Forelimb muscle (tissue), 1 donor: ENCODE data around the gene TMEM17. TPM values are rescaled to one million over a fixed set of nuclear protein-coding genes. Genes with fewer than 3 reads are reported as not detected.

ENCODE experiments used
- DNase-seq: peaks from one replicate; pipeline ENCODE4 v3.0.0-alpha.2; 2013; ENCODE audit warnings: low read depth
- polyA plus RNA-seq: library from polyadenylated mRNA; unstranded; fragments of 120-200 nt; gene quantifications from one replicate; pipeline ENCODE4 v1.2.1, GENCODE V29; 2013; ENCODE audit not compliant: insufficient read length

The TMEM17 gene
- polyA plus RNA-seq, 1 donor, result 1.5 TPM

DNA sequence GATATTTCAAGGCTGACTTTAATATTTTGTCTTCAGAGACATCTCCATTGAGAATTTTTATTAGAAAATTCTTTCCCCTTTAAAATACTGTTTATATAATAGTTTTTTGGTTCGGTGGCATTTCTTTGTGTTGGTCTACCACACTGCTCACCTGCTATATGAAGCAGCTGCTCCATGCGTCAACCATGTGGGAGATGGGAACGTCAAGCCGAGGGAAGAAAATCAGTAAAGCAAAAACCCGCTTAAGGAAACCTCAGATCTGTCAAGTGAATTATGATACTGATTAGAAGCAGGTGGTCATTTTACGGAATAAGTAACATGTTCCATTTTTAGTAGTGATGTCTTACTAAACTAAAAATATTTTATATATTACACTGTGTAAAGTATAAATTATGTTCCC lies 5.6 kb upstream of the TMEM17 start:
- DNase-seq, result no peak

DNA sequence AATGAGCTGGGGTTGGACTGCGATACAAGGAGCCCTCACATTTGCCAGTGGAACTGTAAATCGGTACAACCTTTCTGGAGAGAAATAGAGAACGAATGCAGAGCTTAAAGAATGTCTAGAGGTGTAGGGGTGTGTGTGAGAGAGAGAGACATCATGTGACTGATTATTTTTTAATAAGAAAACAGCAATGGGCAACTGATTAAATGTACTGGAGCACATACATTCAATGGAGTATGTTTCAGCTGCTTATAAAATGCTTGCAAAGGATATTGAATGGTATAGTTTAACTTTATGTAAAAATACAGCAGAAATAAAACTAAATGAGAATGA lies 391 bp upstream of the TMEM17 start:
- DNase-seq, result no peak

DNA sequence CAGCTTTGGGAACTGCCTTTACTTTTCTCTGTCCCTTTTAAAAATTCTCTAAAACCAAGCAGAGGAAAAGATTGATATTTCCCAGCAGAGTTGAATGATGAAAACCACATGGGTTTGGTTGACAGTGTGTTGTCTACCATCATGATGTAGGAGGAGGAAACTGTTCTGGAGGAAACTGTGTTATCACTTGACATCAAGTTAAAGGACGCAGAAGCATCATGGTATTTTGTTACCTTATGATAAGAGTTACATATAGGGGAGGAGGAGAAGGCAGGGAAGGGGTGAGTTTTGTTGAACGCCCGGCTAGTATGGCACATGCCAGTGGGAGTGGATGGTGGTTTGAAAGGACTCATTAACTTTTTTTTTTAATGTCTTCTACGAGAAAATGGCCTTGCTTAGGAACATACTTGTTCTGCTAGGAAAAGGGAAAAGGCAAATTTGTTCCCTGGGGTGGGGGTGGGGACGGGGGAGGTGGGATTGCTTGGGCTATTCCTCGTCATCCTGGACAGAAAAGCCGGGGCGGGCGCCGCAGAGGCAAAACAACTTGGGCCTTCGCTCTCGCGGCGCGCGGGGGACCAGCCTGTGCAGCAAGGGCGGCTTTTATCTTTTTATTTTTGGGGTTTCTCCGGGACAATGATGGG lies 766 bp downstream of the TMEM17 start:
- no peak for DNase-seq

DNA sequence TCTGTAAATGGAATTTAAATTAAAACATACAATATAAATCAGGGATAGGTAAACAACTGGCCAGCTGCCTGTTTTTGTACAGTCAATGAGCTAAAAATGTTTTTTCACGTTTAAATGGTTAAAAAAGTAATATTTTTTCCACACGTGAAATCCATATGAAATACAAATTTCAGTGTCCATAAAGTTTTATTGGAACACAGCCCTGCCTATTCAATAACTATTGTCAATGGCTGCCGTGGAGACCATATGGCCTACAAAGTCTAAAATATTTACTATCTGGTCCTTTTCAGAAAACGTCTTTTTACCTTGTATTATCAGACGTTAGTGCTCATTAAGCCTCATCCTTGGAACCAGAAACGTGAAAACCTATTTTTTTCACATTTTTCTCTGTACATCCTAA lies 1.3 kb downstream of the TMEM17 start:
- no peak for DNase-seq

DNA sequence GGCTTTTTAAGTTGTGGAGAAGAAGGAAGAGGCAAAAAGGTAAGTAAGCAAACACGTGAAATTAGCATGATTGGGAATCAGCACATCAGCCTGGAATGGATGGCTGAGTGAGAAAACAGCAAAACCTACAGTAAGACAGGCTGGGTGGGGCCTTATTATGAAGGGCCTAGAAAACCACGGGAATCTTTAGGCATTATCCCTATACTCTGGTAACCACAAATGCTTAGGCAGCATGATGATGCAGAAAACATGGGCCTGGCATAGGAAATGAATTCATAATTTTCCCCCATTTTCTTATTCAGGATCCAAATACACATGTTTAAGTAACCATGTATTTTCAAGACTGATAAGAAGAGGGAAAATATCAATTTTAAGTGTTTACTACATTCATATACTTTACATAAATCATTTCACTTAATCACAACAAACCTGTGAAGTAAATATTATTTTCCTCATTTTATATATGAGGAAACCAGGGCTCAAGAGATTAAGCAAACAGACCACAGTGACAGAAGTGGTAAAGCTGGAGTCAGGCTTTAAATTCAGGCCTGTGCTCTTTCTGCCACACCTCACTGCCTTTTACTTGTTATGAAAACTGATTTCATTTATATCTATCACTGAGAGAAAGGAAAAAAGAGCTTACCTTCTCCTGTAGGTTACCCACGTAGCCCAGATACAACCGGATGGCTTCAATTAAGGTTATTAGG lies 4.0 kb downstream of the TMEM17 start:
- DNase-seq, result no peak

DNA sequence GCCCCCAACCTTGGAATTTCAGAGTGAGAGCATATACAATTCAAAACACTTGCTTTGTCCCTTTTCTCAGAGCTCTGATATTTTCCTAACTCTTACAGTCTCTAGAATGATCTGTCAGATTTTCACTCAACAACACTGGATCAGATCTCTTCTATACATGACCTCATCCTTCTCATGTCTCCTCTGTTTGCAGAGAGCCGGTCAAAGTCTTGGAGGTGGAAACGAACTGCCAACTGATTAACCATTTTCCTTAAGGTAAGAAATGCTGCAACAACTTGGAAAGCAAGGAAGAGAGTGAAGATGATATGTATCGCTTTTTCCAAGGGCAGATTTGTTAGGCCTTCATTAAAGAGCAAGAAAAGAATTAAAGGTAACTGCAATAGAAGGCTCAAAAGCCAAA lies 4.9 kb downstream of the TMEM17 start:
- DNase-seq, result no peak

DNA sequence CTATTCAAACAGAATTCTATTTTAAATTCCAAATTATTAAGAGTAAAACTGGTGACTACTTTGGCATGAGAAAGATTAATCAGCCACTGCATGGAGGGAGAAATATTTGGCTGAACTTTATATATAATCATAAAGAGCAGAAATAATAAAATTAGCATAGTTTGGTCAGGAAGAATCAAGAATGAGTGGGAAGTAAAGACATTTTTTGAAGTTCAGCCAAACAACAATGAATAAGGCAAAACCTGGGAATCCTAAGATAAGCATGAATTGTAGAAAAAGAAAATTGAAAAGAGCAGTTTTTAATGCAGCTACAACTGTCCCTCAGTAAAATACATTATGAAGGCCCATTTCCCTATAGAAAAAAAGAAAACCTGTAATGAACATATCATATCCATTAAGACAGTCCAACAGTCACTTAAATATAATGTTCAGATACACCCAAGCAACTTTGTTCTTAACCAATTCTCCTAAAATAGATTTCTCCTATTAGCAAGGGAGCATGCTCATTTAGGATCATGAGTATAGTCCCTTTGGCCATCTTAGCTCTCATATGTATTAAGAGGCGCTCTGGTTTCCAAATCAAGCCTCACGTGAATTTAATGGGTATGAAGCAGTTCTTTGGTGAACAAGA lies 6.5 kb downstream of the TMEM17 start:
- no peak for DNase-seq

DNA sequence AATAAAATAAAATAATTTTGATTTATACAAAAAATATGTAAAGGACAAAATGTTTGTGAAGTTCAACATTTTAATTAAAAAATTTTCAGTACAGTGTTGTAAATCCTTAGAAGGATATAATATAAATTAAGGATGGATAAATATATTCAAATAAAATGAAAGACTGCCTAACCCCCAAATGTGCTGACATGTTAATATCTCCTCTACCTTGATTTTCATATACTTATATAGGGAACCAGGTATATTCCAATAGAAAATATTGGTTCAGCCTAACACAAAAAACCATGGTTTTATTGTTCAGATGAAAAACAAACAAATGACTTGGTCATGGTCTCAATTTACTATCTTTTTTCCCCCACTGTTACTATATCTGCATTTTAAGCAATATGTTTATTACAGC lies 7.3 kb downstream of the TMEM17 start:
- DNase-seq, result no peak

DNA sequence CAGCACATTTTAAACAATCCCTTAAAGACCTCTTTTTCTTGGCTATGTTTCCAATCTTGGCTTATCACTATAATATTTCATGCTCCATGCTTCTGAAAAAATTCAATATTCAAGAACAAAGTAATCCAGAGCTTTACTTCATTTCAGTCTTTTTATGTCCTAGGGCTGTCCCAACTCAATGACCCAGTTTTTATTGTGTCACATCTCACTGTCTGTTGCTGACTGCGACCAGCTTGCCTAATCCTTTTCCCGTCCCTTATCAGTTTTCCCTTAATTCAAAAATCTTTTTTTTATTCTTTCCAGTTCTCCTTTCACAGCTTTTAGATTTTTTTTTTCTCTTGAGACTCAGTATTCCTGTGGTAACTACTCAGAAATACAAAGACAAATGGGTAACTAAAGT lies 10.2 kb downstream of the TMEM17 start:
- DNase-seq, result no peak

DNA sequence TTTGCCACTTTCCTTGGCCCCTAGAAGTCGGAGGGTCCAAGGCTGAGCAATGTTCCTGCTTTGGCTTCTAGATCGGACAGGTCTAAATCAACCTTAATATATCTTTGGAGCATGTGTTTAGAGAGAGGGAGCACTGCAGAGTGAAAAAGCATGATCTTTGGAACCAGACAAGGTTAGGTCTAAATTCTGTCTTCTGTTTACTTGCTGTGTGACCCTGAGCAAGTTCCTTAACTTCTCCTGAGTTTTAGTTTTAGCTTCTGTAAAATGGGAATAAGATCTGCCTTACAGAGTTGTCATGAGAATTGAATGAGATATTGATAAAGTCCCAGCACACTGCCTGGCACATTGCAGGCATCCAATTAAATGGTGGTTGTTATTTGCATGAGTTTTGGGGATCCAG lies 13.9 kb downstream of the TMEM17 start:
- no peak for DNase-seq

DNA sequence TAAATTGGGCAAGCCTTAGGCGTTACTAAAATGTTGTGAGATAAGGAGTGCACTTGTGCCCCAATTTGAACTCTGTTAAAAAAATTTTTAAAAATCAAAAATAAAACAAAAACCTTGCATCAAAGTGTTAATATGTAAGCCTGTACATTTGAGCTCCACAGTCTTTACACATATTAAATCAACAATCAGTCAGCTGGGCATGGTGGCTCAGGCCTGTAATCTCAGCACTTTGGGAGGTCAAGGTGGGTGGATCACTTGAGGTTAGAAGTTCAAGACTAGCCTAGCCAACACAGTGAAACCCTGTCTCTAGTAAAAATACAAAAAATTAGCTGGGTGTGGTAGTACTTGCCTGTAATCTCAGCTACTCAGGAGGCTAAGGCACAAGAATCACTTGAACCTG lies 16.3 kb downstream of the TMEM17 start:
- no peak for DNase-seq

DNA sequence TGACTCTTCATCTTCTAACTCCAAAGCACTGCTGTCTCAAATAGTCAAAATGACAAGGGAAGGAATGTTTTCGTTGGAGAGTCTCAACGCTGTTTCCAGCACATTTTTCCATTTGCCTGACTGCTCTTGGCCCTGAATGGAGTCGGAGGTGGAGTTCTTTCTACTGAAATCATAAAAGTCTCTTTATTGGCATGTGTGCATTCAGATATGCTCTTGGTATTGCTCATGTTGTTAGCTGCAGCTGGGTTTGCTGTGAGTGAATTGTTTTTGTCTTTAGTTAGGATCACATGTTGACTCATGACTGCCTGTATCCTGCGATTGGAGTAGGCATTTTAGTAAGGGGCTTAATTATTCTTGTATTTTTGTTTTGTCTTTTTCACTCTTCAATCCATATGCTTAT lies 16.8 kb downstream of the TMEM17 start:
- DNase-seq, result no peak

DNA sequence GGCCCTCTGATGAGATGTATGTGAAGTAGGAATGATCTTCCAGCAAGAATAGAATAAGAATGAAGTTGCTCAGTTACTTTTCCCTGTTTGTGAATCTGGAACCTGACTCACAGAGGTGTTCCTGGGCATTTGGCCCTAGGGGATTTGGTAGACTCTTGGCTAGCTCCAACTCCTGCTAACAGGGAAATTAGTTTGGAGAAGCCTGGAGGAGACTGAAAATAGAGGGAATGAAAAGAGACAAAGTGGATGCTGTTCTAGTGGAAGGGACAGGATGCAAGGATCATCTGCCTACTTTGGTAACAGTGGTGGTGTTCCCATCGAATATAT lies 19.6 kb downstream of the TMEM17 start:
- no peak for DNase-seq

DNA sequence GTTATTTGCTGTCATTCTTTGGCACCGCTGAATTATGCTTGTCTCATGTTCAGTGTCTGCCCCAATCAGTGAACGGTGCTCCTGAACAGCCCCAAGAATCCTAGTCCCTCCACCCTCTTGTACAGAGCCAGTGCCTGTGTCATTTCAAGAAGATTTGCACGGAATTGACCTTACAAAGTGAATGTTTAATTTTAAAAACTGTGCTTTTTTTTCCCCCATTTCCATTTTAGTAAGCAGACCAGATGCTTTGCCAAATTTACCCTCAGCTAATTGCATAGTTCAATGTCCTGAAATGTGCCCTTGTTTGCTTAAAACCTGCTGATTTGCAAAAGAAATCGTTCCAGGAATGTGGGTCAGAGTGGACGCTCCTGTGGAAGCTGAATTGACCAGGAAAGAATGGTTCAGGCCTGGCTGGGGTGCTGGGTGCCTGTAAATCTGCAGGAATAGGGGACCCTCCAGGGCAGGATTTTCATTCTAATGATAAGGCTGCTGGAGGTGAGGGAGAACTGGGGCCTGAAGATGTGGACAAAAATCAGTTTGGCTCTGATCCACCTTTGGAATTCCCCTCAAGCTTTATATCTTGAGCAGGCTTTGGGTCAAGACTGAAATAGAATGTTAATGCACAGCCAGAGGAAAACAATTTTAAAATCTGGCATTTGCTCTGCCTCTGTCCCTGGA lies 20.1 kb downstream of the TMEM17 start:
- no peak for DNase-seq

DNA sequence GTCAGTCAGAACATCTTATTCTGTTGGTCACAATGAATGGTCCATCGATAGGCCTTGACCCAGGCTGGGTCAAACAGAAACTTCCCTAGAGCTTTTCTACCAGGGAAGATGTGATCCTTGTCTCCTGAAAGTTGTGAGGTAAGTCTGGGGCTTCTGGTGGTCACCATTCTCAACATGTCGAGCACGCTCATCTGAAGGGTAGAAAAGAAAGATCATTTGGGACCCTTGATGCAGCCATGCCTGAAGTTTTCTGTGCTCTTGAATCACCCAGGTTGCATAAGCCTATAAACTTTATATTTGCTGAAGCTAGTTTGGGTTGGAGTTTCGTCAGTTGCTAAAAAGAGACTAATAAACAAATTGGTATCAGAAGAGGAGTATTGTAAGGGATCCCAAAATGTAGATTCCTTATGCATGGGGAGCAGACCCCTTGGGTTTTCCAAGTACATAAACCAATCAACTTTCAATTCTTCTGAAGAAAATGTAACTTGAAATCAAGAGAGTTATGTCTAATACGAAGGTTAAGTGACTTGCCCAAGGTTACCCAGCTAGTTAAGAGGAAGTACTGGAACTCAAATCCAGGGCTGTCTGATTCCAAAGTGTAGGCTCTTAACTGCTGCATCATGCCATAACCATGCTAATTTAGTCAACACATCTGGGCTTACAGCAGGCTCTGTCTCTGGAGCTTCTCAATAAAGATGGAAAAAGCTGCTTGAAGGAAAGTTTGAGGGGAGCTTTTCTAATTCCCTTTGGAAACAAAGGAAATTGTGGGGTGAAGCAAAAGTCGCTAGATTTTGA lies 23.2 kb downstream of the TMEM17 start:
- no peak for DNase-seq

DNA sequence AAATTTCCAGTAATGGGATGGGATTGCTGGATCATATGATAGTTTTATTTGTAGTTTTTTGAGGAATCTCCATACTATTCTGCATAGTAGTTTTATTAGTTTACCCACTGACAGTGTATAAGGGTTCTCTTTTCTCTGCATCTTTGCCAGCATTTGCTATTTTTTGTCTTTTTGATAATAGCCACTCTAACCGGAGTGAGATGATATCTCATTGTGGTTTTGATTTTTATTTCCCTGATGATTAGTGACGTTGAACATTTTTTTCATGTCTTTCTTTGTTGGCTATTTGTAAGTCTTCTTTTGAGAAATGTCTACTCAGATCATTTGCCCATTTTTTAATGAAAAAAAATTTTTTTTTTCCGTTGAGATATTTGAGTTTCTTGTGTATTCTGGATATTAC lies 26.1 kb downstream of the TMEM17 start:
- no peak for DNase-seq

DNA sequence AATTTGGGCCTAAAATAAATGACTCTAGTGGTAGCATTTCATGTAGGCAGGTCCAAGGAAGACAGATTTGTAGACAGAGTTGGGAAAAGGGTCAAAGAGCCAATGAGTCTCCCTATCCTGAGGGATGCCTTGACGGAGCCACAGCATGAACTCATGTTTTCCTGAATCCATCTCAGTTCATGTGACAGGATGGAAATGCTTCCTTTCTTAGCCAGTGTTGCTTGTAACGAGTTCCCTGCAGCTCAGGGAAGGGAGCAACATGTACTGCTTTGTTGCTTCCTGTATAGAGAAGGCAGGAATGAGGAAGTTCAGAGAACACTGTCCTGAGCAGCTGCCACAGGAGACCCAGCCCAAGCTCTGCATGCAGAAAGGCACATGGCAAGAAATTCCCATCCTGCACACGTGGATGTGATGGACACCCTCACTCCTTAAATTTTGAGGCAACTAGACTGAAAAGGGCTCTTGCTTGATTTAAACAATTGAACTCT lies 27.9 kb downstream of the TMEM17 start:
- no peak for DNase-seq

DNA sequence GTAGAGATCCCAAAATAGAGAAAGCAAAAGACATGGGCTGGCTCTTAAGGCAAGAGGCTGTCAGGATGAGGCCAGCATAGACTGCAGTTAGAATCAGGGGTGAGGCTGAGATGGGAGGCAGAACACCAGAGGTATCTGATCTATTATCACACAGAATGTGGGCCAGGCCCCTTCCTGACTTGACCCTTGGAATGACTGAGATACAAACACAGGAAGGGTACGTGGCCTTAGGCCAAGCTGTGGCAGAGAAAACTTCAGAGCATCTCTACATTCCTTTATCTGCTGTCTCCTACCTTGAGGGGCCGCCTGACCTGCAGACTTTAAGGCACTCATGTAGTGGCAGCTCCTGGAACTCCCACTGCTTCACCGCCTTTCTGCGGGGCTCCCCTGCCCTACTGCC lies 28.4 kb downstream of the TMEM17 start:
- DNase-seq, result no peak

DNA sequence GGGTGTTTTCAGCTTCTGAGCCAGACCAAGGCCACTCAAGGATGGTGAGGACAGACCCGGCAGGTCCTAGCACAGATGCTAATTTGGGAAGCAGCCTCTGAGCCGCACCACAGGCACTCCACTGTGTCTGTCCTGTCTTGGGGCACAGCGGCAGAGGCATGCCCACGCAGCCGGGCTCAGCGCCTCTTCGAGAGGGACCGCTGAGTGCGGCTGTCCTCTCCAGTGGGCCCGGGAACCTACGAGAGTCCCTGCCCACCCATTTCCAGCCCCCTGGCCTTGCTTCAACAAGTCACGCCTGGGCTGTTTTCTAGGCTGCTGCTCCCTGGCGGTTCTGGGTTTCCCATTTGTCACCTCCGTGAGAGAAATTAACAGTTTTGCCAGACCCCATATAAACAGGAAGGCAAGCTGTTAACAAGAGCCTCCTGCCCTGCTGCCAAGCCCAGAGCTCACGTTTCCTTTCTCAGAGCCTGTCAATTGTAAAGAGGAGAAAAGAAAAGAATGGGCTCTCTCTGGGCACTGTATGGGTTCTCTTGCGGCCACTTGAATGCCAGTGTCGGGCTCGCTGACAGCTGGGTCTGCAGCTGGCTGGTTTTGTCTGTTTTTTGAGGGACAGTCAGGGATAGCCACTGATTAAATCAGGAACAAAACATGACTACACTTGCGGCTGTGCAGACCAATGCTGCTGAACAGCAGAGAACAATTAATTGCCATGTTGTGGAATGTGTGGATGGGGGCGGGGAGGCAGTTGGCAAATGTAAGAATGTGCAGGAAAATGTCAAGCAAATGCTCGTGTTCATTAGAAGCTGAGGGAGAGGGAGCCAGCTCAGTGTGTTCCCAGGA lies 30.6 kb downstream of the TMEM17 start:
- DNase-seq, result no peak

DNA sequence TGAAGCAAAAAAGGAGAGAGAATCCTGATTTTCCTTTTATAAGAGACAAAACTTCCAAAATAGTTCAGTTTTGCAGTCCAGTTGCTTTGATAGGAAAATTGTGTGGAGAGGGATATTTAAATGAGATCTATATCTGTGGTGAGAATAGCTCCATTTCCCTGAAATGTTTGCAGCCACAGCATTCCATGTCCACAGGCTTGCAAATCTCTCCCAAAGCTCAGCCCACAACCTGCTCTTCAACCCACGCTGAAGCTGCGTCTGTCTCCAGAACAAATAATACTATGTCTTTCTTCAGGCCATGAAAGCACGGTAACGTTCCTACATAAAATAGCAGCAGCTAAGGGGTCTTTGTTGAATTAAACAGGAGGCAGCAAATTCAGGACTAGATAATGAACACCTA lies 31.8 kb downstream of the TMEM17 start:
- DNase-seq, result no peak

DNA sequence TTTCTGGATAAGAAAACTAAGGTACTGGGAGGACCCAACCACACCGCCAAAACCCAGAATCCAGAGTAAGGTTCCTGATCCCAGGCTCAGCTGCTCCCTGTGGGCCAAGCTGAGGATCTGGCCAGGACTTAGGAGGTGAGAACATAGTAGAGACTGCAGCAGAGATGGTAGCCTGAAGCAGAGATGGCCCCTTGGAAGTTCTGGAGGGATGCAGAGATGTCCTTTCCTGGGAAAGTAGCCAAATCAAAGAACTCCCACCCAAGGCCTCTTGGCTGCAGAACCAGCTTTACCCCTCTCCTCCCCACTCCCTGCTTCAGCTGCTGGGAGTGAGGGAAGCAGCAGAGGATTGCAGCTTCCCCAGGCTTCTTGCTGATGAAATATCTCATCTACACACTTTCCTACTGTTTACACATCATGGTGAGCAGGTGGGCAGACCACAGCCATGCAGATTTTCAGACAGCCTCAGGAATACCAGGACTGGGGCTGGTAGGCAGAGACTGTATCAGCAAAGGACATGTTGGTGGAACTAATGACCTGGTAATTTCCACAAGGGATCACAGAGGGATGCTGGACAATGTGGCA lies 32.7 kb downstream of the TMEM17 start:
- no peak for DNase-seq
